AG04450 (cell line): ENCODE data around the gene PMVK. TPM values are rescaled to one million over a fixed set of nuclear protein-coding genes. Genes with fewer than 3 reads are reported as not detected.

ENCODE experiments used
- CTCF ChIA-PET: fragments of 300-600, 350-600 bp; formaldehyde crosslinking; extraction: SDS; loops from one replicate; lab custom pipeline; 2022; ENCODE audit warnings: antibody characterized with exemption, inconsistent platforms; lab: Charles Lee
- POLR2A ChIA-PET: fragments of 350-600 bp; formaldehyde crosslinking; extraction: SDS; loops from one replicate; lab custom pipeline; 2021; ENCODE audit warnings: antibody characterized with exemption, inconsistent platforms; lab: Yijun Ruan, JAX
- DNase-seq: peaks from one replicate; pipeline ENCODE4 v3.0.0-alpha.2; 2011; ENCODE audit warnings: low read depth, low spot score
- H3K27ac ChIP-seq: one replicate; pipeline ENCODE4 v1.5.1; 2012; ENCODE audit warnings: low read depth, low read length, control low read depth
- H3K27me3 ChIP-seq: one replicate; pipeline ENCODE4 v1.6.0; 2012; ENCODE audit warnings: low read length; ENCODE audit not compliant: control insufficient read depth, insufficient read depth
- H3K4me3 ChIP-seq: 2 replicates; pipeline ENCODE4 v1.5.1; 2011; ENCODE audit warnings: mild to moderate bottlenecking, low read depth, low read length, control low read depth
- H3K9me3 ChIP-seq: 2 replicates; pipeline ENCODE4 v1.5.1; 2012; ENCODE audit warnings: low read length; ENCODE audit not compliant: control insufficient read depth, insufficient read depth
- polyA plus RNA-seq: library from polyadenylated mRNA; depleted of rRNA; stranded (reverse); fragments of >200 nt; gene quantifications from 2 replicates; pipeline ENCODE4 v1.2.3, GENCODE V29; 2011
- TF ChIP-seq, protein P1 (sequence below): IDR thresholded peaks from 2 replicates; pipeline ENCODE4 v1.5.1; 2011; ENCODE audit warnings: low read depth, low read length, control low read depth, inconsistent platforms

PMVK gene
- polyA plus RNA-seq, 1 experiment = 21.0 TPM

DNA sequence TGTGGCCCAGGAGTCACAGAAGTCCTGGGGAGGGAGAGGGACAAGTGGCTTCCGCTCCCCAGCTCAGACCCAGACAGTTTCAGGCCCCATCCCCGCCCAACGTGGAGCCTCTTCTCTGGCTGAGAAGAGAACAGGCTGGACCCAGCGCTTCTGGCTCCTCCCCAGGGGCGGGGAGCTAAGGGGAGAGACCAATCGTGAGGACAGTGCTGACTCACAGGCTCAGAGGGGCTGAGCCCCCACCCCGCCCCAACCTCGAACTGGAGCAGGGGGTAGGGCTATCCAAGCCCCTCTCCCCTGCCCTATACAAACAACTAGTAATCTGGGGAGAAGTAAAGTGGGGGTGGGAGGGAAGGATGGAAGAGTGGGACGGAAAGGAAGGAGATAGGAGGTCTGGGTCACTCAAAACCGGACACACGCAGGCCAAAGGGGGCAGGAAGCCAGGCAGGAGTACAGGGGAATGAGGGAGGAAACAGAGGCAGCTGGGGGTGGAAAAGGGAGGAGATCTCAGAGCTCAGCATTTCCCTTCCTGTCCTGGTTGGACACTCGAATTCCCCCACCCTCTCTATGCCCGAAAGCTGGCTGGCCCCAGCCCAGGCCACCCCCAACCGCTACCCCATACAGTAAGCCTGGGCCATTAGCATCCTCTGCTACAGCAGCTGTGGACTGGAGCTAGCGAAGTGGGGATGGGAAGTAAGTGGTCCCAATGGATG lies 34.3 kb upstream of the PMVK start, which contains the start of gene SHC1:
SHC1 (minus strand) TSS at position 117 of the 710 bp plus-strand sequence. CDS start 221 bp downstream, outside the sequence.
- H3K27ac ChIP-seq = peak within 1 kb of the TSS; percentile 90
- no peaks in the 10 kb centered on the region for H3K27me3 ChIP-seq
- ChIA-PET POLR2A (interaction anchor here (0.6 to 5.0 kb wide), 15 partner anchors 9 to 202 kb away, joined by 3 to 59 read pairs (median 5); partner anchors contain the start of genes ADAM15, FLAD1, KRTCAP2 and LENEP), CTCF (interaction anchor here (1.0 to 4.4 kb wide), 8 partner anchors 9 to 411 kb away, joined by 3 to 19 read pairs (median 7); partner anchors contain the start of genes ADAM15, KRTCAP2, PBXIP1 and PYGO2)
- TF ChIP-seq, protein P1, sequence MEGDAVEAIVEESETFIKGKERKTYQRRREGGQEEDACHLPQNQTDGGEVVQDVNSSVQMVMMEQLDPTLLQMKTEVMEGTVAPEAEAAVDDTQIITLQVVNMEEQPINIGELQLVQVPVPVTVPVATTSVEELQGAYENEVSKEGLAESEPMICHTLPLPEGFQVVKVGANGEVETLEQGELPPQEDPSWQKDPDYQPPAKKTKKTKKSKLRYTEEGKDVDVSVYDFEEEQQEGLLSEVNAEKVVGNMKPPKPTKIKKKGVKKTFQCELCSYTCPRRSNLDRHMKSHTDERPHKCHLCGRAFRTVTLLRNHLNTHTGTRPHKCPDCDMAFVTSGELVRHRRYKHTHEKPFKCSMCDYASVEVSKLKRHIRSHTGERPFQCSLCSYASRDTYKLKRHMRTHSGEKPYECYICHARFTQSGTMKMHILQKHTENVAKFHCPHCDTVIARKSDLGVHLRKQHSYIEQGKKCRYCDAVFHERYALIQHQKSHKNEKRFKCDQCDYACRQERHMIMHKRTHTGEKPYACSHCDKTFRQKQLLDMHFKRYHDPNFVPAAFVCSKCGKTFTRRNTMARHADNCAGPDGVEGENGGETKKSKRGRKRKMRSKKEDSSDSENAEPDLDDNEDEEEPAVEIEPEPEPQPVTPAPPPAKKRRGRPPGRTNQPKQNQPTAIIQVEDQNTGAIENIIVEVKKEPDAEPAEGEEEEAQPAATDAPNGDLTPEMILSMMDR = no peak
- peaks cover 3% of the 10 kb centered on the region; the same call in 1 of the 2 replicates for H3K9me3 ChIP-seq
- DNase-seq = peak; percentile 76
- peak within 1 kb of the TSS; percentile 61 for H3K4me3 ChIP-seq

DNA sequence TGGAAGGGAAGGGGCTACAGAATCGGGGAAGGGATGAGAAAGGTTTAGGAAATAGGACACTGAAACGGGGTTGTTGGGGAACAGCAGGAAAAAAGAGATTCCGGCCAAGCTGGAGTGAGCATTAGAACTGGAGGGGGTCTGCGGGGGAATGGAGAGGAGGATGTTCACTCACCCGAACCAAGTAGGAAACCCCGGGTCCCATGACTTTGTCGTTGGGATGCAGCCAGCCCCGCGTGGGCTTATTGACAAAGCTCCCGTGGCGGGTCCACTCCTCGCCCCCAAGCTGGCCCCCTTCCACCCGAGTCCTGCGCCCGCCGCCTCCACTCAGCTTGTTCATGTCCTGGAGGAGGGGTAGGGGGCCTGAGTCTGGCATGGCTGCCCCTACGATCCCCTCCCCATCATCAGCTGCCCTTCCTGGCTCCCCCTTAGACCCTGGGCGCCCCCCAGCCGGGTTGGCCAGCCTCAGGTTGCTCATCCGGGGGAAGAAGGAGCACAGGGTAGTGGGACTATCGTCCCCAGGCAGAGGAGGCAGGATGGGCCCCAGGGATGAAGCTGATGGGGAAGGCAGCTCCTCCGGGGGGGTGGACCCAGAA lies 33.4 kb upstream of the PMVK start:
- no peaks in the 10 kb centered on the region for H3K27me3 ChIP-seq
- peaks cover 3% of the 10 kb centered on the region; the same call in 1 of the 2 replicates for H3K9me3 ChIP-seq
- peak overlapping the region; percentile 52 for H3K27ac ChIP-seq
- ChIA-PET POLR2A (interaction anchor here (0.6 to 5.0 kb wide), 12 partner anchors 8 to 203 kb away, joined by 3 to 59 read pairs (median 8); partner anchors contain the start of genes FLAD1, KRTCAP2, LENEP and PBXIP1), CTCF (interaction anchor here (1.0 to 4.4 kb wide), 7 partner anchors 9 to 203 kb away, joined by 3 to 19 read pairs (median 7); partner anchors contain the start of genes ADAM15, KRTCAP2, PBXIP1 and PYGO2)
- no peak for DNase-seq
- TF ChIP-seq, protein P1 = no peak
- H3K4me3 ChIP-seq = peak overlapping the region; percentile 61

DNA sequence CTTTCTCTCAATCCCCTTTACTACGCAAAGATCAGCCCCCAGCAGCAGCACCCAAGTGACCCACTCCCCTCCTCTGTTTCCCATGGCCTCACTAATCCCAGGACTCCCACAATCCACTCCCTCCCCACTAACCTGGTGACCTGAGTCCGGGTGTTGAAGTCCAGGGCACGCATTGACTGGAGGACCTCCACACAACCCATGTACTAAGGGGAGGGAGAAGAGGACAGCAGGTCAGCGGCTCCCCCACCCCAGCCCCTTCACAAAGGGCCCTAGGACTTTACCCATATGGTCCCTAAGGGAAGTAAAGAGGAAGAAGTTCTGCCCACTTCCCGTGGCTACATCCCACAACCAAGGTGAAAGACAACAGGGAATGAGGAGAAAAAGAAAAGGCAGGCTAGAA lies 32.7 kb upstream of the PMVK start:
- POLR2A ChIA-PET = interaction anchor here (0.5 to 5.0 kb wide), 5 partner anchors 8 to 26 kb away, joined by 3 to 59 read pairs (median 9); partner anchors contain the start of genes PBXIP1 and PYGO2
- no peak for DNase-seq
- Histone ChIP-seq H3K4me3 (peak overlapping the region; percentile 61), H3K27me3 (no peaks in the 10 kb centered on the region), H3K9me3 (peaks cover 3% of the 10 kb centered on the region; the same call in 1 of the 2 replicates), H3K27ac (no peak overlapping the region)
- TF ChIP-seq, protein P1 = no peak
- CTCF ChIA-PET = interaction anchor here (0.5 to 4.4 kb wide), 3 partner anchors 26 to 48 kb away, joined by 3 to 19 read pairs (median 7); no protein-coding TSS in a partner anchor

DNA sequence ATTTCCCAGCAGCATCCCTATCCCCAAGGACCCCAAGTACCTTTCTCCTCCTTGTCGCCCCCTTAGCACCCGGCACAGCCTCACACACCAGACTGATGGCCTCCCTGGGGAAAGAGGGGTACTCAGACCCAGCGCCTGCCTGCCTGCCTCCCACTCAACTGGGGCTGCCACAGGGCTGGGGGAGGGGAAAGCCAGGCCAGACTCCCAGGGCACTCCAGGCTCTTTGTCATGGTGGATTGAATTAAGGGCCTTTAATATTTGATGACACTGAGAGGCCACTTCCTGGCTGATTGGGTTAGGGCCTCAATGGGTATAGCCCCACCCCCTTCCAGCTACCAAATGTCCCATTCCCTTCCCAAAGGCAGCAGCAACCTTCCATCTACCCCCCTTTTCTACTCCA lies 32.2 kb upstream of the PMVK start:
- peak overlapping the region; percentile 61 for H3K4me3 ChIP-seq
- TF ChIP-seq, protein P1 = no peak
- ChIA-PET POLR2A (no interaction called here), CTCF (interaction anchor here (0.5 to 4.4 kb wide), 2 partner anchors 27 to 49 kb away, joined by 3 to 19 read pairs; no protein-coding TSS in a partner anchor)
- no peak overlapping the region for H3K27ac ChIP-seq
- DNase-seq = no peak
- H3K9me3 ChIP-seq = peaks cover 3% of the 10 kb centered on the region; the same call in 1 of the 2 replicates
- no peaks in the 10 kb centered on the region for H3K27me3 ChIP-seq
